Nephron (organoid): ENCODE data around the gene GCAT.

Source experiments
- H3K27ac Mint-ChIP-seq, 3 experiments: 2 replicates each; pipeline ENCODE4 v1.8.0; 2020; ENCODE audit warnings: mixed read lengths in 3 of 3, mild to moderate bottlenecking in 2 of 3, moderate library complexity in 1 of 3
- H3K27me3 Mint-ChIP-seq: 2 replicates; pipeline ENCODE4 v1.8.0; 2021; ENCODE audit warnings: low read depth, mild to moderate bottlenecking, moderate library complexity, mixed read lengths
- H3K36me3 Mint-ChIP-seq: 2 replicates; pipeline ENCODE4 v1.8.0; 2020; ENCODE audit warnings: low read depth, mixed read lengths
- H3K4me1 Mint-ChIP-seq: 2 replicates; pipeline ENCODE4 v1.8.0; 2020; ENCODE audit warnings: mixed read lengths
- H3K4me3 Mint-ChIP-seq, 3 experiments: 2 replicates each; pipeline ENCODE4 v1.8.0; 2020; ENCODE audit warnings: mild to moderate bottlenecking in 3 of 3, mixed read lengths in 3 of 3, moderate library complexity in 2 of 3
- H3K9me3 Mint-ChIP-seq: 2 replicates; pipeline ENCODE4 v1.8.0; 2020; ENCODE audit warnings: mixed read lengths
- TF ChIP-seq, protein P1 (sequence below), 3 experiments: fragments of 200-600 bp; sonication (generic); IDR thresholded peaks; one replicate each; pipeline ENCODE4 v1.5.0; 2021; ENCODE audit warnings: antibody characterized with exemption in 3 of 3; ENCODE audit not compliant: unreplicated experiment in 3 of 3

The GCAT gene

DNA sequence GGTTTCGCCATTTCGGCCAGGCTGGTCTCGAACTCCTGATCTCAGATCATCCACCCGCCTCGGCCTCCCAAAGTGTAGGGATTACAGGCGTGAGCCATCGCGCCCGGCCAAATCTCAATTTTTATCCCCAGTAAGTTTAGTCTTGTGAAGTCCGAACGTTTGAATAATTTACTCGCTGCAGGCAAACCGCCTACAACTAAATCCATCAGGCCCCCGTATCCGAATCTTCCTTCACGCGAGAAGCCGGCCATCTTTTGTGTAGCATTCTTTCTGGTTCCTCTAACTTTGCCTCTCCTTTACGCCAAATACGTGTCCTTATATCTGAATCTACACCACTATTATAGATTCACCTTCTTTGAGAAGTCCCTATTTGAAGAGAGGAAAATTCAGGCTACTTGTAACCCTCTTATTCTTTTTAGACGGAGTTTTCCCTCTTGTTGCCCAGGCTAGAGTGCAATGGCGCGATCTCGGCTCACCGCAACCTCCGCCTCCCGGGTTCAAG, 40.9 kb downstream of the GCAT start:
- H3K4me3 Mint-ChIP-seq: peak overlapping the region; percentile 89 to 96 (median 92)
- peak overlapping the region; percentile 70 to 94 (median 87) for H3K27ac Mint-ChIP-seq
- peaks cover 22% of the 10 kb centered on the region for H3K4me1 Mint-ChIP-seq
- H3K27me3 Mint-ChIP-seq: no peaks in the 10 kb centered on the region
- H3K36me3 Mint-ChIP-seq: peaks cover 32% of the 10 kb centered on the region
- peaks cover 6% of the 10 kb centered on the region for H3K9me3 Mint-ChIP-seq
- TF ChIP-seq, protein P1, sequence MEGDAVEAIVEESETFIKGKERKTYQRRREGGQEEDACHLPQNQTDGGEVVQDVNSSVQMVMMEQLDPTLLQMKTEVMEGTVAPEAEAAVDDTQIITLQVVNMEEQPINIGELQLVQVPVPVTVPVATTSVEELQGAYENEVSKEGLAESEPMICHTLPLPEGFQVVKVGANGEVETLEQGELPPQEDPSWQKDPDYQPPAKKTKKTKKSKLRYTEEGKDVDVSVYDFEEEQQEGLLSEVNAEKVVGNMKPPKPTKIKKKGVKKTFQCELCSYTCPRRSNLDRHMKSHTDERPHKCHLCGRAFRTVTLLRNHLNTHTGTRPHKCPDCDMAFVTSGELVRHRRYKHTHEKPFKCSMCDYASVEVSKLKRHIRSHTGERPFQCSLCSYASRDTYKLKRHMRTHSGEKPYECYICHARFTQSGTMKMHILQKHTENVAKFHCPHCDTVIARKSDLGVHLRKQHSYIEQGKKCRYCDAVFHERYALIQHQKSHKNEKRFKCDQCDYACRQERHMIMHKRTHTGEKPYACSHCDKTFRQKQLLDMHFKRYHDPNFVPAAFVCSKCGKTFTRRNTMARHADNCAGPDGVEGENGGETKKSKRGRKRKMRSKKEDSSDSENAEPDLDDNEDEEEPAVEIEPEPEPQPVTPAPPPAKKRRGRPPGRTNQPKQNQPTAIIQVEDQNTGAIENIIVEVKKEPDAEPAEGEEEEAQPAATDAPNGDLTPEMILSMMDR (IDR thresholded peaks at IDR 0.05; ENCODE audit: unreplicated experiment in 3 of 3): no peak

DNA sequence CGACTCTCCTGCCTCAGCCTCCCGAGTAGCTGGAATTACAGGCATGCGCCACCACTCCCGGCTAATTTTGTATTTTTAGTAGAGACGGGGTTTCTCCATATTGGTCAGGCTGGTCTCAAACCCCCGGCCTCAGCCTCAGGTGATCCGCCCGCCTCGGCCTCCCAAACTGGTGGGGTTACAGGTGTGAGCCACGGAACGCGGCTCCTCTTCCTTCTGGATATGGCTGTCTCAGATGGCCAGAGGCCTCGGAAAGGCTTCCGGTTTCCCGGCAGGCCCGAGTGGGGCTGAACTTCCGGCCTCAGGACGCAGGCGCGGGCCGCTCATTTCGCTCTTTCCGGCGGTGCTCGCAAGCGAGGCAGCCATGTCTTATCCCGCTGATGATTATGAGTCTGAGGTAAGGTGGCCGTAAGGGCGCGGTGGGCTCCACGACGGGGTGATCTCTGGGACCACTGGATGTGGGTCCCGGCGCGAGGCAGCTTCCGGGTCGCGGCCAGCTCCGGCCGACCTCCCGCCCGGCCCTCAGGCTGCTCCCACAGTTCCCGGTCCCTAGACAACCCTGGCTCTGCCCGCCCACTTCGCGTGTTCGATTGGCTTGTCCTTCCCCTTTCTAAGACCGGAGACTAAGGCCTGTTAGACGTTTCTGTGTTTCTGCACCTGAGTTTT, 41.5 kb downstream of the GCAT start, which contains the start of gene EIF3L:
Gene EIF3L (plus strand): TSS at position 331 of the 663 bp plus-strand sequence. CDS start 31 bp downstream, at position 362.
- Mint-ChIP-seq H3K9me3 (peaks cover 6% of the 10 kb centered on the region), H3K4me3 (peak within 1 kb of the TSS; percentile 89 to 96 (median 92)), H3K4me1 (peaks cover 22% of the 10 kb centered on the region), H3K27me3 (no peaks in the 10 kb centered on the region), H3K36me3 (peaks cover 37% of the 10 kb centered on the region), H3K27ac (peak within 1 kb of the TSS; percentile 70 to 94 (median 87))
- TF ChIP-seq, protein P1 (IDR thresholded peaks at IDR 0.05; ENCODE audit: unreplicated experiment in 3 of 3): no peak

DNA sequence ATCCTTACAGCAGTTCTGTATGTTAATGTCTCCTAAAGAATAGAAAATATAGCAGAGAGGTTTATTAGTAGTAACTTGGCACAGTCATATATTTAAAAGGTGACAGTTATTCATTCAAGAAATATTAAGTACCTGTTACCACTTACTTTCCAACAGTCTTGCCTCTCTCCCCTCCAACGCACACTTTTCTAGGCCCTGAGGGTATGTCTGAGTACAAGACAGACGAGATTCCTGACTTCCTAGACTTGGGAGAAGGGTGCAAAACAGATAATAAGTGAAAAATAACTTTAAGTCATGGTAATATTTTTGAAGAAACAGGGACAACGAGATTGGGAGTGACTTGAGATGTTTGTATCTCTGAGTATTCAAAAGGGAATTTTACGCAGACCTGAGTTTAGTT, 43.1 kb downstream of the GCAT start:
- H3K27me3 Mint-ChIP-seq: no peaks in the 10 kb centered on the region
- H3K4me3 Mint-ChIP-seq: peak overlapping the region; percentile 89 to 96 (median 92)
- peaks cover 50% of the 10 kb centered on the region for H3K36me3 Mint-ChIP-seq
- TF ChIP-seq, protein P1 (IDR thresholded peaks at IDR 0.05; ENCODE audit: unreplicated experiment in 3 of 3): no peak
- peaks cover 22% of the 10 kb centered on the region for H3K4me1 Mint-ChIP-seq
- H3K9me3 Mint-ChIP-seq: peaks cover 6% of the 10 kb centered on the region
- H3K27ac Mint-ChIP-seq: no peak overlapping the region

DNA sequence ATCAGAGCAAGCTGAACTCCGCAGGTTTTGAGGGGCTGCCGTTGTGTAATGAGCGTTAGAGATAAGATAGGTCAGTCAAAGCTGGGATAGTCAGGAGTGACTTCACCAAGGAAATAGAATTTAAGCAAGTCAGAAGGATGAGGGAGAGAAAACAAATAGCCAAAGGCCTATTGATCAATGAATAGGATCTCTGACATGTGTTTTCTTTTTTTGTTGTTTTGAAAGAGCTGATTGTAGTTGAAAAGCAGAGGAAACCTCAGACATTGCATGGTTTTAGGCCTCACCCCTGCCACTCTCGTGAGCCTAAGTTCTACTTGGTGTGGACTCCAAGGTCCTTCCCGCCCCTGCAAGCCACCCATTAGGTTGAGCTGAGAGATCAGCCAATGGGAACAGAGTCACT, 44.7 kb downstream of the GCAT start:
- TF ChIP-seq, protein P1 (IDR thresholded peaks at IDR 0.05; ENCODE audit: unreplicated experiment in 3 of 3): no peak
- Mint-ChIP-seq H3K4me1 (peaks cover 22% of the 10 kb centered on the region), H3K27ac (no peak overlapping the region), H3K4me3 (peak overlapping the region in 1 of 3 experiments; percentile 32), H3K27me3 (no peaks in the 10 kb centered on the region), H3K9me3 (peaks cover 6% of the 10 kb centered on the region), H3K36me3 (peaks cover 58% of the 10 kb centered on the region)

DNA sequence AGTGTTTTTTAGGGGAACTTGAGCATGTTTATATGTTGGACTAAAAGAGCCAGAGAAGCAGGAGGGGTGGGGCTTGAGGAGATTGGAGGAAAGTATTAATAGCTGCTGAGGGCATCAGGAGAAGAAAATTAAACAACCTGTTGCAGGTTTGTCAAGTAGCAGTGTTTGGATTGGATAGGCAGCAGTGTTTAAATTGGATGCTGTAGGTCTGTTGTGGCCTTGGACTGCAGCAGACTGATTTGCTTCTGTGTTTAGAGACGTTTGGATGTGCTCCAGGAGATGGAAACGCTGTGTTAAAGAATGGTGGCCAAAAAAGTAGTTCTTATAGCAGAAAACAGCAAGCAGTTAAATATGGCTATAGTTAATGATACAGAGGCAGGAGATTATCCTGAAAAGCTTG, 47.2 kb downstream of the GCAT start:
- TF ChIP-seq, protein P1 (IDR thresholded peaks at IDR 0.05; ENCODE audit: unreplicated experiment in 3 of 3): no peak
- H3K27me3 Mint-ChIP-seq: no peaks in the 10 kb centered on the region

DNA sequence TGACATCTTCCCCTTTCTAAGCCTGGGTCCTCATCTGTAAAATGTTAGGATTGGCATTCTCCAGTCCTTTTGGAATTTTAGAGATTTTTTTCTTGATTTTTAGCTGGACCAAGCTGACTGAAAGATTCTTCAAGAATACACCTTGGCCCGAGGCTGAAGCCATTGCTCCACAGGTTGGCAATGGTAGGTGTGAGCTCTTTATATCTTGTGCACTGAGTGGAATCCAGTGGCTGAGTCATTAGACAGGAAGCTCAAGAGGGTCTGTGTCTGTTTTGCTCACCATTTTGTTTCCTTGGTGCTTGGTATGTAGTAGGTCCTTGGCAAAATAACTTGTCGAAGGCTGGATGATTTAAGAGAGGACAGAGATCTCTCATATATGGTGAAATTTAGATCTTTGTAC, 47.7 kb downstream of the GCAT start:
- H3K4me1 Mint-ChIP-seq: peaks cover 8% of the 10 kb centered on the region
- no peaks in the 10 kb centered on the region for H3K9me3 Mint-ChIP-seq
- H3K36me3 Mint-ChIP-seq: peaks cover 70% of the 10 kb centered on the region
- no peak overlapping the region for H3K4me3 Mint-ChIP-seq
- no peak overlapping the region for H3K27ac Mint-ChIP-seq
- TF ChIP-seq, protein P1 (IDR thresholded peaks at IDR 0.05; ENCODE audit: unreplicated experiment in 3 of 3): no peak
- no peaks in the 10 kb centered on the region for H3K27me3 Mint-ChIP-seq

More for the DNA sequence above, 47.2 kb downstream of the GCAT start:
- Mint-ChIP-seq H3K4me1 (peaks cover 9% of the 10 kb centered on the region), H3K4me3 (no peak overlapping the region), H3K27ac (no peak overlapping the region), H3K9me3 (no peaks in the 10 kb centered on the region), H3K36me3 (peaks cover 66% of the 10 kb centered on the region)
